ENCODE measurements around the gene MPP4. TPM values are rescaled to one million over a fixed set of nuclear protein-coding genes. Genes with fewer than 3 reads are reported as not detected.

Gene MPP4
- total RNA-seq, 1 experiment from 2014 or later = not detected

DNA sequence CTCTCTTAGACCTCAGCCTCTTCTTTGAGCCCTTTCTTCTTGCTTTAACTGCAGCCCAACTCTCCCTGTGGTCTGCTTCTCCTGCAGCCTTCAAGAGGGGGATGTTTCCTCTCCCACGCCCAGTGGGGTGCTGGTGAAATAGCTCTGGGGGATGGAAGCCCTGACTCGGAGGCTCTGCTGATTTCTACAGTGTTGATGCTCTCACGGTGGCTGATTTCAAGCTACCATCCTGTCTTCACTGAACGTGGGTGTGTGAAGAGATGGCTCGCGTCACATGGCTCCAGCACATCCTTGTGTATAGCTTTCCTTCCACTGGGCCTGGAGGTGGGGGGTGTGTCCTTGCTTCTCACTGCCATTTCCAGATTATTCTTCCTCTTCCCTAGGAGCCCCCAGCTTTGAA is 20.0 kb downstream of the MPP4 start:
- H3K4me3 ChIP-seq = no peak overlapping the region
- DNase-seq = no peak
- CTCF ChIA-PET = no interaction called here
- H2AFZ ChIP-seq = no peak overlapping the region
- H3K4me2 ChIP-seq = no peak overlapping the region
- no peaks in the 10 kb centered on the region for H3K4me1 ChIP-seq (replicated peaks; ENCODE audit: insufficient read depth)
- intact Hi-C loops (cut with micrococcal nuclease; ENCODE audit: unreplicated experiment) = no loop called here
- TF ChIP-seq, protein P1, sequence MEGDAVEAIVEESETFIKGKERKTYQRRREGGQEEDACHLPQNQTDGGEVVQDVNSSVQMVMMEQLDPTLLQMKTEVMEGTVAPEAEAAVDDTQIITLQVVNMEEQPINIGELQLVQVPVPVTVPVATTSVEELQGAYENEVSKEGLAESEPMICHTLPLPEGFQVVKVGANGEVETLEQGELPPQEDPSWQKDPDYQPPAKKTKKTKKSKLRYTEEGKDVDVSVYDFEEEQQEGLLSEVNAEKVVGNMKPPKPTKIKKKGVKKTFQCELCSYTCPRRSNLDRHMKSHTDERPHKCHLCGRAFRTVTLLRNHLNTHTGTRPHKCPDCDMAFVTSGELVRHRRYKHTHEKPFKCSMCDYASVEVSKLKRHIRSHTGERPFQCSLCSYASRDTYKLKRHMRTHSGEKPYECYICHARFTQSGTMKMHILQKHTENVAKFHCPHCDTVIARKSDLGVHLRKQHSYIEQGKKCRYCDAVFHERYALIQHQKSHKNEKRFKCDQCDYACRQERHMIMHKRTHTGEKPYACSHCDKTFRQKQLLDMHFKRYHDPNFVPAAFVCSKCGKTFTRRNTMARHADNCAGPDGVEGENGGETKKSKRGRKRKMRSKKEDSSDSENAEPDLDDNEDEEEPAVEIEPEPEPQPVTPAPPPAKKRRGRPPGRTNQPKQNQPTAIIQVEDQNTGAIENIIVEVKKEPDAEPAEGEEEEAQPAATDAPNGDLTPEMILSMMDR (conservative IDR thresholded peaks at IDR 0.05) = no peak
- no peak for TF ChIP-seq EZH2 (IDR thresholded peaks at IDR 0.05; ENCODE audit: low read depth)
- no peaks in the 10 kb centered on the region for H3K36me3 ChIP-seq (ENCODE audit: low read depth)
- no peaks in the 10 kb centered on the region for H4K20me1 ChIP-seq (ENCODE audit: insufficient read depth)
- H3F3A ChIP-seq (ENCODE audit: insufficient read depth, low read depth) = no peaks in the 10 kb centered on the region
- H3K79me2 ChIP-seq (ENCODE audit: low read depth) = no peaks in the 10 kb centered on the region
- H3K9me2 ChIP-seq (ENCODE audit: insufficient read depth) = no peaks in the 10 kb centered on the region
- no peaks in the 10 kb centered on the region for H3K9me3 ChIP-seq (ENCODE audit: insufficient read depth, low read depth)
- POLR2A ChIA-PET (ENCODE audit: unreplicated experiment) = no interaction called here
- BruUV-seq (replicated peaks) = no TSS peak
- no peak overlapping the region for H3K27ac ChIP-seq
- no peaks in the 10 kb centered on the region for H3K27me3 ChIP-seq (ENCODE audit: insufficient read depth, low read depth)

GRCh38 chr2:201675454-201675853 is 23.0 kb downstream of the MPP4 start:
- intact Hi-C loops (cut with micrococcal nuclease; ENCODE audit: unreplicated experiment) = no loop called here
- no TSS peak for BruUV-seq (replicated peaks)
- H3K9me3 ChIP-seq (ENCODE audit: insufficient read depth, low read depth) = no peaks in the 10 kb centered on the region

GRCh38 chr2:201674794-201675193 is 23.6 kb downstream of the MPP4 start:
- no peak overlapping the region for H2AFZ ChIP-seq
- H3K36me3 ChIP-seq (ENCODE audit: low read depth) = no peaks in the 10 kb centered on the region
- ChIA-PET POLR2A (ENCODE audit: unreplicated experiment) (interaction anchor here (0.6 kb wide), 1 partner anchor 95 kb away, joined by 7 read pairs; no protein-coding TSS in a partner anchor), CTCF (no interaction called here)
- no peak overlapping the region for H3K27ac ChIP-seq
- H3K9me3 ChIP-seq (ENCODE audit: insufficient read depth, low read depth) = no peaks in the 10 kb centered on the region
- no peaks in the 10 kb centered on the region for H3K9me2 ChIP-seq (ENCODE audit: insufficient read depth)
- H3K4me1 ChIP-seq (replicated peaks; ENCODE audit: insufficient read depth) = no peaks in the 10 kb centered on the region
- no peaks in the 10 kb centered on the region for H3K79me2 ChIP-seq (ENCODE audit: low read depth)
- no peak overlapping the region for H3K4me3 ChIP-seq
- no peak for TF ChIP-seq EZH2 (IDR thresholded peaks at IDR 0.05; ENCODE audit: low read depth)
- TF ChIP-seq, protein P1 (conservative IDR thresholded peaks at IDR 0.05) = no peak
- H3F3A ChIP-seq (ENCODE audit: insufficient read depth, low read depth) = no peaks in the 10 kb centered on the region
- H4K20me1 ChIP-seq (ENCODE audit: insufficient read depth) = no peaks in the 10 kb centered on the region
- no peak overlapping the region for H3K4me2 ChIP-seq
- no TSS peak for BruUV-seq (replicated peaks)
- intact Hi-C loops (cut with micrococcal nuclease; ENCODE audit: unreplicated experiment) = no loop called here
- no peaks in the 10 kb centered on the region for H3K27me3 ChIP-seq (ENCODE audit: insufficient read depth, low read depth)
- DNase-seq = no peak

More at GRCh38 chr2:201675454-201675853, 23.0 kb downstream of the MPP4 start:
- no peak overlapping the region for H3K27ac ChIP-seq
- no peak overlapping the region for H3K4me2 ChIP-seq
- no peaks in the 10 kb centered on the region for H3K9me2 ChIP-seq (ENCODE audit: insufficient read depth)
- H3K36me3 ChIP-seq (ENCODE audit: low read depth) = no peaks in the 10 kb centered on the region
- no peaks in the 10 kb centered on the region for H3K4me1 ChIP-seq (replicated peaks; ENCODE audit: insufficient read depth)
- H3K27me3 ChIP-seq (ENCODE audit: insufficient read depth, low read depth) = no peaks in the 10 kb centered on the region
- ChIA-PET POLR2A (ENCODE audit: unreplicated experiment) (no interaction called here), CTCF (no interaction called here)
- no peaks in the 10 kb centered on the region for H3F3A ChIP-seq (ENCODE audit: insufficient read depth, low read depth)
- no peaks in the 10 kb centered on the region for H4K20me1 ChIP-seq (ENCODE audit: insufficient read depth)
- no peak overlapping the region for H2AFZ ChIP-seq
- DNase-seq = no peak
- H3K79me2 ChIP-seq (ENCODE audit: low read depth) = no peaks in the 10 kb centered on the region
- TF ChIP-seq, protein P1 (conservative IDR thresholded peaks at IDR 0.05) = no peak
- no peak for TF ChIP-seq EZH2 (IDR thresholded peaks at IDR 0.05; ENCODE audit: low read depth)
- H3K4me3 ChIP-seq = no peak overlapping the region

Measured in PC-9 (cell line).